Retinal pigment epithelial cell (primary cell): ENCODE measurements around the gene DNAJB13.

ENCODE experiments used
- DNase-seq: peaks from one replicate; pipeline ENCODE4 v3.0.0-alpha.2; 2010; ENCODE audit warnings: low read depth
- H3K4me3 ChIP-seq: 2 replicates; pipeline ENCODE4 v1.5.1; 2011; ENCODE audit warnings: mild to moderate bottlenecking, low read length, control low read depth, moderate library complexity
- TF ChIP-seq, protein P1 (sequence below): conservative IDR thresholded peaks from 2 replicates; pipeline ENCODE4 v1.5.1; 2011; ENCODE audit warnings: low read depth, low read length, control low read depth, inconsistent platforms

DNAJB13 gene

GRCh38 chr11:73991471-73992006, 40.7 kb downstream of the DNAJB13 start:
- H3K4me3 ChIP-seq, result no peak overlapping the region
- DNase-seq, result no peak
- TF ChIP-seq, protein P1, sequence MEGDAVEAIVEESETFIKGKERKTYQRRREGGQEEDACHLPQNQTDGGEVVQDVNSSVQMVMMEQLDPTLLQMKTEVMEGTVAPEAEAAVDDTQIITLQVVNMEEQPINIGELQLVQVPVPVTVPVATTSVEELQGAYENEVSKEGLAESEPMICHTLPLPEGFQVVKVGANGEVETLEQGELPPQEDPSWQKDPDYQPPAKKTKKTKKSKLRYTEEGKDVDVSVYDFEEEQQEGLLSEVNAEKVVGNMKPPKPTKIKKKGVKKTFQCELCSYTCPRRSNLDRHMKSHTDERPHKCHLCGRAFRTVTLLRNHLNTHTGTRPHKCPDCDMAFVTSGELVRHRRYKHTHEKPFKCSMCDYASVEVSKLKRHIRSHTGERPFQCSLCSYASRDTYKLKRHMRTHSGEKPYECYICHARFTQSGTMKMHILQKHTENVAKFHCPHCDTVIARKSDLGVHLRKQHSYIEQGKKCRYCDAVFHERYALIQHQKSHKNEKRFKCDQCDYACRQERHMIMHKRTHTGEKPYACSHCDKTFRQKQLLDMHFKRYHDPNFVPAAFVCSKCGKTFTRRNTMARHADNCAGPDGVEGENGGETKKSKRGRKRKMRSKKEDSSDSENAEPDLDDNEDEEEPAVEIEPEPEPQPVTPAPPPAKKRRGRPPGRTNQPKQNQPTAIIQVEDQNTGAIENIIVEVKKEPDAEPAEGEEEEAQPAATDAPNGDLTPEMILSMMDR, result no peak

GRCh38 chr11:73995247-73995646, 44.4 kb downstream of the DNAJB13 start:
- no peak for DNase-seq
- TF ChIP-seq, protein P1, result no peak
- H3K4me3 ChIP-seq, result no peak overlapping the region

DNA sequence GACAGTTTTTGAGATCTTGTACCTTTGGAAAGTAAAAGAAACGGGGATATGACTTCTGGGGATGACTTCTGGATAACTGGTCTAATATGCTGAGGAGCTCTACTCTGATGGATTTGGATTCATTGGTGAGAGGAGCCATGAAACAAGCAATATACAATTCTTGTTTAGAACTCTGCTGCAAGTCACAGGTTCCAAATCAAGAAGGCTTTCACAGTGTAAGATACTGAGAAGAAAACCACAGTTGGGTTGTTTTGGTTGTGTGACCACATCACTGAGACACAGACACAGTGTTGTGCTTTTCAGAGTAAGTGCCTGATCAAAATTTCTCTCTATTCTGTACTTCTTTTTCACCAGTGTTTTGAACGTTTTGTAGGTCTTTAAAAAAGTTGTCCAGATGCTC, 44.9 kb downstream of the DNAJB13 start:
- no peak overlapping the region for H3K4me3 ChIP-seq
- no peak for DNase-seq
- TF ChIP-seq, protein P1, result no peak

DNA sequence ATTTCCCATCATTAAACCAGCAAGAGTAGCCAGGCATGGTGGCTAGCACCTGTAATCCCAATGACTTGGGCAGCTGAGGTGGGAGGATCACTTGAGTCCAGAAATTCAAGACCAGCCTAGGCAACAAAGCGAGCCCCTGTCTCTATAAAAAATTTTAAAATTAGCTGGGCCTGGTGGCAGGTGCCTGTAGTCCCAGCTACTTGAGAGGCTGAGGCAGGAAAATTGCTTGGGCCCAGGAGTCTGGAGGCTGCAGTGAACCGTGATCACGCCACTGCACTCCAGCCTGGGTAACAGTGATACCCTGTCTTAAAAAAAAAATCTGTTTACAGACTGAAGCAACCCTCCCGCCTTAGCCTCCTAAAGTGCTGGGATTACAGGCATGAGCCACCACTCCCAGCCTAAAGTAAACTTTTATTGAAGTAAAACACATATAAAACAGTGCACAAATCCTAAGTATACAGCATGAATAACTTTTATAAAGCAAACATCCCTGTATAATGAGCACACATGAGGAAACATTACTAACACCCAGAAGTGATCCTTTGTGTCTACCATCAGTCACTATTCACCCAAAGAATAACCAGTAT, 45.4 kb downstream of the DNAJB13 start:
- TF ChIP-seq, protein P1, result no peak
- H3K4me3 ChIP-seq, result no peak overlapping the region
- no peak for DNase-seq

DNA sequence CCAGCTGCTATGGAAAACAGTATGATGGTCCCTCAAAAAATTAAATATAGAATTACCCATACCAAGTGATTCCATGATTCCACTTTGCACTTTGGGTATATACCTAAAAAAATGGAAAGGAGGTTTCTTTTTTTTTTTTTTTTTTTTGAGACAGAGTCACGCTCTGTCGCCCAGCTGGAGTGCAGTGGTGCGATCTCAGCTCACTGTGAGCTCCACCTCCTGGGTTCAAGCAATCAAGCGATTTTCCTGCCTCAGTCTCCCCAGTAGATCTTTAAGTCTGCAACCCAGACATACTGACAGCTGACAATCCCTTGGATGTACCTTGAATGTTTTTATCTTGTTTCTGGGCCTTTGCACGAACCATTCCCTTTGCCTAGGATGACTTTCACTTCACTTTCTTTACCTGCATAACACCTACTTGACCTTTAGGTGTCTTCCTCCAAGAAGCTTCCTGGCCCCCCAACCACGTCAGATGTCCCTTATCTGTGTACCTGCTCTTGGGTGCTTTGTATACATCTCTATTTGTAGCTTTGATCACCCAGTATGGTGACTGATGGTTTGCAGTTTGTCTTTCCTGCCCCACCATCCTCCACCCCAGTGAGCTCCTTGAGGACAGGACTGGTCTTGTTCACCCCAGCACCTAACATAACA, 46.4 kb downstream of the DNAJB13 start:
- no peak overlapping the region for H3K4me3 ChIP-seq
- DNase-seq, result no peak
- TF ChIP-seq, protein P1, result no peak

GRCh38 chr11:73998846-73999575, 48.2 kb downstream of the DNAJB13 start:
- no peak for DNase-seq
- TF ChIP-seq, protein P1, result no peak
- H3K4me3 ChIP-seq, result no peak overlapping the region
